Body of pancreas (tissue), 4 donors: ENCODE results near the gene DLD. TPM values are rescaled to one million over a fixed set of nuclear protein-coding genes. Genes with fewer than 3 reads are reported as not detected.

Source experiments
- ATAC-seq: fragments of 150-250 bp; one replicate; pipeline ENCODE4 v1.9.1; 2016
- DNase-seq, 4 donors: peaks; one replicate each; pipeline ENCODE4 v3.0.0-alpha.2; 2019
- H3K27ac ChIP-seq, 4 donors: fragments of 200-600 bp; sonication (generic); 1 replicate in 3 of 4; 2 replicates in 1 of 4; pipeline versions ENCODE4 v1.5.1 to v1.6.1; 2016 to 2019; ENCODE audit warnings: mild to moderate bottlenecking in 1 of 4, mixed read lengths in 1 of 4, moderate library complexity in 1 of 4
- H3K27me3 ChIP-seq, 2 donors: fragments of 200-600 bp; sonication (generic); one replicate each; pipeline ENCODE4 v1.6.0; 2016; ENCODE audit warnings: mild to moderate bottlenecking in 1 of 2
- H3K36me3 ChIP-seq, 2 donors: fragments of 200-600 bp; sonication (generic); replicated peaks in 1 of 2; 2 replicates each; pipeline ENCODE4 v1.5.1; 2016; ENCODE audit warnings: low read depth in 2 of 2; ENCODE audit not compliant: insufficient read depth in 1 of 2
- H3K4me1 ChIP-seq: fragments of 200-600 bp; sonication (generic); one replicate; pipeline ENCODE4 v1.6.0; 2016
- H3K4me3 ChIP-seq, 2 donors: fragments of 200-600 bp; sonication (generic); 1 replicate in 1 of 2; 2 replicates in 1 of 2; pipeline ENCODE4 v1.5.1; 2016 to 2019
- H3K9me3 ChIP-seq, 3 donors: fragments of 200-600 bp; sonication (generic); 1 replicate in 2 of 3; 2 replicates in 1 of 3; pipeline ENCODE4 v1.5.1; 2016
- POLR2A ChIP-seq, 3 donors: fragments of 450-650 bp; IDR thresholded peaks; one replicate each; pipeline ENCODE4 v1.6.1; 2016; ENCODE audit warnings: antibody characterized with exemption in 3 of 3, mild to moderate bottlenecking in 2 of 3
- WGBS, 2 donors: methylation state at CpG; one replicate each; pipeline ENCODE4 v1.1.5; 2017; 5-methylcytosine and 5-hydroxymethylcytosine counted together
- intact Hi-C: fragments of 100-400 bp; cut with DNase I; formaldehyde crosslinking; loops from one replicate; pipeline ENCODE4 v1.15.1; 2023
- total RNA-seq, 2 donors: library from RNA; depleted of rRNA; stranded (reverse); fragments of >200 nt; gene quantifications; one replicate each; pipeline ENCODE4 v1.1.0, GENCODE V29; 2016
- TF ChIP-seq, protein P1 (sequence below), 7 experiments: fragments of 450-650 bp in 4 of 7; fragments of 200-600 bp in 3 of 7; sonication (generic) in 3 of 7; IDR thresholded peaks; one replicate each; pipeline ENCODE4 v1.5.1; 2016 to 2019; ENCODE audit warnings: antibody characterized with exemption in 7 of 7

DLD gene
- total RNA-seq, 2 donors from 2014 or later = 53.7 to 123 TPM

DNA sequence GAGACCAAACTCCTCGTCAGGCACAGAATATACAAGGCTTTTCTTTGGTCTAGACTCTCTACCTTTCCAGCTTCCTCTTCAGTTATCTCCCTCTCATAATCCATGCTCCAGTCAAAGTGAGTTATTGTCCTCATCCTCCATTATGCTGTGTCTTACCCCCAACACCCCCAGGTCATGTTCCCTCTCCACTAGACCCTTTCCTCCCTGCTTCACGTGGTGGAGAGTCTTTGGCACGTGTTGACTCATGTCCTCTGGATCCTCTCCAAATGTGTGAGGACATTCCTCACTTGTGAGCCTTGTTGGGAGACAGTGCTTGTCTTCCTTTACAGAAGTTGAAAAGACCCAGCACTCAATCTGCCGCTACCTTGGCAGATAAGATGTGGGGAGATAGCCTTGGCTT, 36.0 kb upstream of the DLD start:
- ATAC-seq (no peak), DNase-seq (no peak)
- Histone ChIP-seq H3K27ac (no peak overlapping the region), H3K4me3 (no peak overlapping the region), H3K9me3 (no peaks in the 10 kb centered on the region), H3K36me3 (no peaks in the 10 kb centered on the region), H3K27me3 (no peaks in the 10 kb centered on the region), H3K4me1 (peaks cover 28% of the 10 kb centered on the region)
- intact Hi-C loops = loop anchor here (10.0 kb wide), 1 partner anchor 60 kb away; no protein-coding TSS in a partner anchor
- TF ChIP-seq POLR2A (IDR thresholded peaks at IDR 0.05) = no peak
- TF ChIP-seq, protein P1, sequence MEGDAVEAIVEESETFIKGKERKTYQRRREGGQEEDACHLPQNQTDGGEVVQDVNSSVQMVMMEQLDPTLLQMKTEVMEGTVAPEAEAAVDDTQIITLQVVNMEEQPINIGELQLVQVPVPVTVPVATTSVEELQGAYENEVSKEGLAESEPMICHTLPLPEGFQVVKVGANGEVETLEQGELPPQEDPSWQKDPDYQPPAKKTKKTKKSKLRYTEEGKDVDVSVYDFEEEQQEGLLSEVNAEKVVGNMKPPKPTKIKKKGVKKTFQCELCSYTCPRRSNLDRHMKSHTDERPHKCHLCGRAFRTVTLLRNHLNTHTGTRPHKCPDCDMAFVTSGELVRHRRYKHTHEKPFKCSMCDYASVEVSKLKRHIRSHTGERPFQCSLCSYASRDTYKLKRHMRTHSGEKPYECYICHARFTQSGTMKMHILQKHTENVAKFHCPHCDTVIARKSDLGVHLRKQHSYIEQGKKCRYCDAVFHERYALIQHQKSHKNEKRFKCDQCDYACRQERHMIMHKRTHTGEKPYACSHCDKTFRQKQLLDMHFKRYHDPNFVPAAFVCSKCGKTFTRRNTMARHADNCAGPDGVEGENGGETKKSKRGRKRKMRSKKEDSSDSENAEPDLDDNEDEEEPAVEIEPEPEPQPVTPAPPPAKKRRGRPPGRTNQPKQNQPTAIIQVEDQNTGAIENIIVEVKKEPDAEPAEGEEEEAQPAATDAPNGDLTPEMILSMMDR (IDR thresholded peaks at IDR 0.05) = no peak
- 69 to 77% methylated on average over 4 of the region's 4 CpGs for WGBS, 2 donors

DNA sequence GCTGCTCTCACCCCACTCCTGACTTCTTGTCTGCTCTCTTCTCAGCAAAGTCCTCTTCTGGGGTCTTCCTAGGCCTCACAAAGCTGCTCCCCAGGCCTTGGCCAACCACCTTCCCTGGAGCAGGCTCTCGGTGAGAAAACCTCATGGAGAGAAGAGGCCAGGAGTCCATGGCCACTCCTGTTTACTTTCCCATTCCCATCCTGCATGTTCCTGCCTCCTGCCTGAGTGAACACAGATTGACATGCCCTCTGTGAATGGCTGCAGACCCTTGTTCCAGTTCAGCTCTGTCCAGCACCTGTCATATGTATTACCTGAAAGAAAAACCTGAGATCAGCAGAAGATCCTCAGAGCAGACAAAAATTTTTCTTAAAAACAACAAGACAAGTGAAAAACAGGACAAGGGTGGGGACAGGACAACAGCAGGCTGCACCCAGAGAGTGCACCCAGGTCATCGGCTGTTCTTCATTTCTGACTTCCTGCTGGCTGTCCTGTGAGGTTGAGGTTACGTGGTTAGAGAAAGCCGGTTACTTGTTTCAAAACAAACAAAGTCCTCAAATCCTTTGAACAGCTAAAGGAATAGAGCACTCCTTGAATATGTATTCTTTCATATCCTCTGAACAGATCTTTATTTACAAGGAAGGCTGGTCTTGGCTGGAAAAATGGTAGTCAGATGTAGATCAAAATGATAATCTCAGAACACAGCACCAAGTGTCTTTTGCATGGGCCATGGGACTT, 34.0 kb upstream of the DLD start:
- Histone ChIP-seq H3K36me3 (no peaks in the 10 kb centered on the region), H3K4me3 (no peak overlapping the region), H3K27me3 (no peaks in the 10 kb centered on the region), H3K4me1 (peaks cover 47% of the 10 kb centered on the region), H3K9me3 (no peaks in the 10 kb centered on the region), H3K27ac (peak overlapping the region in 3 of 4 donors; percentile 7 to 55 (median 12))
- intact Hi-C loops = loop anchor here (10.0 kb wide), 1 partner anchor 62 kb away; no protein-coding TSS in a partner anchor
- DNase-seq (peak in 1 of 4 donors; percentile 8), ATAC-seq (no peak)
- 39 to 42% methylated on average over 4 of the region's 4 CpGs for WGBS, 2 donors
- TF ChIP-seq, protein P1 (IDR thresholded peaks at IDR 0.05) = no peak
- no peak for TF ChIP-seq POLR2A (IDR thresholded peaks at IDR 0.05)

DNA sequence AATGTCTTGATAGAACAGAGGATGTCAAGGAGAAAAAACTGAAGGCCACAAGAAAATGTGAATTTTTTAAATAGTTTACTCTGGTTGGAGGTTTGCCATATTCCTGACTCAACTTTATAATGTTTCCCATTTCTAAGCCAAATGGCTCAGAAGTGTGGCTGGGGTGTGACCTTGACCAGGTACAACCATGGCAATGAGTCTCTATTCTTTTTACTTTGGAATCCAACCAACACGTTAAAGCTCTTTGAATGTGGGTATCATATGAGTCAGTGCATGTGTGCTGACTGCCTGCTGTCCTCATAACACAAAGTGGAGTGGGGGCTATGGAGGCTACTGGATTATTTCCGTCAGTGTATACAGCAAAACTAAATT, 33.5 kb upstream of the DLD start:
- intact Hi-C loops = loop anchor here (10.0 kb wide), 1 partner anchor 63 kb away; no protein-coding TSS in a partner anchor
- Histone ChIP-seq H3K4me3 (no peak overlapping the region), H3K27ac (peak overlapping the region in 2 of 4 donors; percentile 12 to 55), H3K4me1 (peaks cover 48% of the 10 kb centered on the region), H3K27me3 (no peaks in the 10 kb centered on the region), H3K36me3 (no peaks in the 10 kb centered on the region), H3K9me3 (no peaks in the 10 kb centered on the region)
- 39 to 49% methylated on average over 2 of the region's 2 CpGs for WGBS, 2 donors
- TF ChIP-seq POLR2A (IDR thresholded peaks at IDR 0.05) = no peak
- TF ChIP-seq, protein P1 (IDR thresholded peaks at IDR 0.05) = no peak
- DNase-seq (peak in 3 of 4 donors; percentile 44 to 72 (median 60)), ATAC-seq (peak; percentile 61)

DNA sequence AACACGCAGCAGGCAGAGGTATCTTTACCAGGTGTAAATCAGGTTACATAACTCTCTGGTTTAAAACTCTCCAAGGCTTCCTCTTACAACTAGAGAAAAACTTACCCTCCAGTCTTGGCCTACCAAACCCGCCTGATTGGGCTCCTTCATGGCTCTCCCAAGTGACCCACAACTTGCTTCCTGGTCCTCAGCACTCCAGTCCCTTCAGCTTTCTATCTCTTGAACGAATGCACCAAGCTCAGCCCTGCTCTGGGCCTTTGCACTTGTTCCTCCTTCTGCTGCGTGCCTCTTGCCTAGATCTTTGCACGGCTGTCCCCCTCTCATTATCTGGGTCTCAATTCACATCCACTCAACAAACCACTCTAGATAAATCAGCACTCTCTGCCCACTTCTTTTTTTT, 32.7 kb upstream of the DLD start:
- no peaks in the 10 kb centered on the region for H3K27me3 ChIP-seq
- peaks cover 48% of the 10 kb centered on the region for H3K4me1 ChIP-seq
- no peaks in the 10 kb centered on the region for H3K9me3 ChIP-seq
- H3K27ac ChIP-seq = no peak overlapping the region
- no peaks in the 10 kb centered on the region for H3K36me3 ChIP-seq
- 85 to 88% methylated on average over 5 of the region's 5 CpGs for WGBS, 2 donors
- DNase-seq (no peak), ATAC-seq (no peak)
- H3K4me3 ChIP-seq = no peak overlapping the region
- TF ChIP-seq, protein P1 (IDR thresholded peaks at IDR 0.05) = no peak
- intact Hi-C loops = loop anchor here (10.0 kb wide), 1 partner anchor 63 kb away; no protein-coding TSS in a partner anchor
